HG02623 (cell line): Measurements from ENCODE around the gene SZT2.
"Not testable (repeated sequence)": the region's sequence is repeated elsewhere in the genome, so short reads cannot be mapped to it uniquely, and the experiment has no call there.

Experiments used
- ATAC-seq: cut with Tn5 transposase; IDR thresholded peaks from one replicate; pipeline ENCODE4 v1.9.1; 2021; ENCODE audit warnings: moderate library complexity; ENCODE audit not compliant: unreplicated experiment

Gene SZT2

GRCh38 chr1:43477716-43478115 lies 88.0 kb downstream of the SZT2 start:
- no peak for ATAC-seq

DNA sequence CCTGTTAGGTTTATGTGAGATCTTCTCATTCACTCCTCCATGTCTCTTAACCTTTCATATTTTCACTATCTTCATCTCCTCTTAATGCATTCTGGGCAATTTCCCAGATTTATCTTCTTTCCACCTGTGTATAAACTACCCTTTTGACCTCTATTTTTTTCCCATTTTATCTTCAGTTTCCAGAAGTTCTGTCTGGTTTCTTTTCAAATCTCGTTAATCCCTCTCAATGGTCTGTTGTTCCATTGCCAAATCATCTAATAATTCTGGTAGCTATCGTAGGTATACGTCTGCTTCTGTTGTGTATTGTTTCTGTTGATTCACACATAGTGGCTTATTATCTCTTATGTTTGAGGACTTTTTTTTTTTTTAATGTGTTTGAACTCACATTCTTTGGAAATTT lies 89.7 kb downstream of the SZT2 start:
- no peak for ATAC-seq

GRCh38 chr1:43481491-43481890 lies 91.8 kb downstream of the SZT2 start:
- ATAC-seq, result no peak

GRCh38 chr1:43482215-43482614 lies 92.5 kb downstream of the SZT2 start:
- no peak for ATAC-seq

DNA sequence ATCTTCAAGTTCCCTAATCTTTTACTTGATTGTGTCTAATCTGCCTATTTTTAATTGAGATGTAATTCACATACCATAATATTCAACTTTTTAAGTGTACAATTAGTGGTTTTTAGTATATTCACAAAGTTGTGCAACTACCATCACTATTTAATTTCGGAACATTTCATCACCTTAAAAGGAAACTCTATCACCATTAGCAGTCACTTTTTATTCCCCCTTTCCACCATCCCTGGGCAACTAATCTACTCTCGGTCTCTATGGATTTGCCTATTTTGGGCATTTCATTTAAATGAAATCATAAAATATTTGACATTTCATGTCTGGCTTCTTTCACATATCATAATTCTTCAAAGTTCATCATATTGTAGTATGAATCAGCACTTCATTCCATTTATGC lies 94.7 kb downstream of the SZT2 start:
- no peak for ATAC-seq

- ATAC-seq, result no peak
Measured at GRCh38 chr1:43488165-43488564, 98.5 kb downstream of the SZT2 start.

GRCh38 chr1:43491061-43491460 lies 101.4 kb downstream of the SZT2 start:
- ATAC-seq, result no peak

DNA sequence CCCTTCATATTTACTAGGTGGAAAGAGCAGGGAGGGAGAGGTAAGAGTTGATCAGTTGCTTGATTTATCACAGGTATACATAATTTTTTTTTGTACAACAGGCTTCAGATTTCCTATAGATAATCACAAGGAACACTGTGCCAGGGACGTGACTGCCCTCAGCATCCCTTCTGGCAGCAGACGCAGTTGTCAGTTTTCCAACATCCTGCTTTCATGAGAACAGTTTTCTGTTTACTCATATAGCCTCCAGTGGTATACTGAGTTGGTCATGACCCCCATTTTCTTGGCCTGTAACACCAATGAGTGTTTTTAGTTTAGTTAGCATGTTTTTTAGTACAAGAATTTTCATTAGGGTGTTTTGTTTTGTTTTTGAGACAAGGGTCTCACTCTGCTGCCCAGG lies 103.1 kb downstream of the SZT2 start:
- no peak for ATAC-seq

- ATAC-seq, result no peak
Measured at GRCh38 chr1:43493661-43494450, 104.2 kb downstream of the SZT2 start.

- ATAC-seq, result no peak
Measured at GRCh38 chr1:43495204-43495603, 105.5 kb downstream of the SZT2 start.

DNA sequence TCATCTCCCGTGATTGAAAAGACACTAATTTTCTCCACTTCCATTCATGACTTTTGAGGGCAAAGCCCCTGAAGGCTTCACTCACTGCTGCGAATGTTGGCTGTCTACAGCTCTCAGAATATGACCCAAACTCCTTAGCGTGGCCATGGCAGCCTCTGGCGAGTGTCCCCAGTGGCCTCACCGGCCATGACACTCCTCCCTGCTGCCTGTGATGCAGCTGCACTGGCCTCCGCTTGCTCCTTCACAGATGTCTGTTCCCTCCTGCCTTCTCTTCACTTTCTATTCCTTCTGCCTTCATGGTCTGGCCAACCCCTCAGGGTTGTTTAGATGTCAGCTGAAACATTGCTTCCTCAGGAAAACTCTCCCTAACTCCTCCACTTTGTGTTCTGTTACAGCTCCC lies 110.2 kb downstream of the SZT2 start:
- ATAC-seq, result no peak

DNA sequence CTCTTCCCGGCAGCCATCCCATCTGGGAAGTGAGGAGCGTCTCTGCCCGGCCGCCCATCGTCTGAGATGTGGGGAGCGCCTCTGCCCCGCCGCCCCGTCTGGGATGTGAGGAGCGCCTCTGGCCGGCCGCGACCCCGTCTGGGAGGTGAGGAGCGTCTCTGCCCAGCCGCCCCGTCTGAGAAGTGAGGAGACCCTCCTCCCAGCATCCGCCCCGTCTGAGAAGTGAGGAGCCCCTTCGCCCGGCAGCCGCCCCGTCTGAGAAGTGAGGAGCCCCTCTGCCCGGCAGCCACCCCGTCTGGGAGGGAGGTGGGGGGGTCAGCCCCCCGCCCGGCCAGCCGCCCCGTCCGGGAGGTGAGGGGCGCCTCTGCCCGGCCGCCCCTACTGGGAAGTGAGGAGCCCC lies 112.1 kb downstream of the SZT2 start:
- ATAC-seq, result not testable (repeated sequence)

DNA sequence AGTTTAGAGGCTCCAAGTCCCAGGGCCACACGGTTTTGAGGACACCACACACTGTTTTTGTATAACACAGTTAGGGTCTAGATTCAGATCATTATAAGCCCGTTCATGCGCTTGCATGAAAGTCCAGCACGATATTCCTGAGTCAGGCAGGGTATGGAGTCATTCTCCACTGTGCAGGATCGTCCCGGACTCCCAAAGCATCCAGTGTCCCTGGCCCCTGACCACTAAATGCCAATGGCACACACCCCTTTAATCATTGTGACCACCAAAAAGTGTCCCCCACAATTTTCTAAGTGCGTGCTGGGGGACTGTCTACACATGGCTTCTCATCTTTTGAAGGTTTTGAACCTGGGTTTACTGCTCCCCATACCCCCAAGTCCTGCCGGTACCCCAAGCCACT lies 113.8 kb downstream of the SZT2 start:
- ATAC-seq, result no peak
